IgD-negative memory B cell (primary cell): ENCODE data around the gene NYNRIN. TPM values are rescaled to one million over a fixed set of nuclear protein-coding genes. Genes with fewer than 3 reads are reported as not detected.
"Not testable (repeated sequence)": the region's sequence is repeated elsewhere in the genome, so short reads cannot be mapped to it uniquely, and the experiment has no call there.

ENCODE experiments used
- H3K27ac Mint-ChIP-seq, 3 donors: one replicate each; pipeline ENCODE4 v1.8.0; 2020 to 2022; ENCODE audit warnings: mild to moderate bottlenecking in 3 of 3, mixed read lengths in 3 of 3, moderate library complexity in 1 of 3
- H3K27me3 Mint-ChIP-seq: one replicate; pipeline ENCODE4 v1.8.0; 2021; ENCODE audit warnings: mixed read lengths
- H3K36me3 Mint-ChIP-seq: one replicate; pipeline ENCODE4 v1.8.0; 2020; ENCODE audit warnings: mild to moderate bottlenecking, mixed read lengths
- H3K4me1 Mint-ChIP-seq, 3 donors: one replicate each; pipeline ENCODE4 v1.8.0; 2020 to 2022; ENCODE audit warnings: mixed read lengths in 3 of 3, mild to moderate bottlenecking in 1 of 3
- H3K4me3 Mint-ChIP-seq, 4 donors: one replicate each; pipeline ENCODE4 v1.8.0; 2020 to 2022; ENCODE audit warnings: mild to moderate bottlenecking in 4 of 4, mixed read lengths in 4 of 4, moderate library complexity in 3 of 4
- H3K9me3 Mint-ChIP-seq, 3 donors: one replicate each; pipeline ENCODE4 v1.8.0; 2020 to 2021; ENCODE audit warnings: mixed read lengths in 3 of 3, mild to moderate bottlenecking in 1 of 3
- polyA plus RNA-seq: library from polyadenylated mRNA; unstranded; fragments of 300-500 nt; fragmentation: Illumina TruSeq; gene quantifications from one replicate; pipeline ENCODE4 v1.2.3, GENCODE V29; 2021

NYNRIN gene
- polyA plus RNA-seq, 1 donor from 2014 or later: not detected

DNA sequence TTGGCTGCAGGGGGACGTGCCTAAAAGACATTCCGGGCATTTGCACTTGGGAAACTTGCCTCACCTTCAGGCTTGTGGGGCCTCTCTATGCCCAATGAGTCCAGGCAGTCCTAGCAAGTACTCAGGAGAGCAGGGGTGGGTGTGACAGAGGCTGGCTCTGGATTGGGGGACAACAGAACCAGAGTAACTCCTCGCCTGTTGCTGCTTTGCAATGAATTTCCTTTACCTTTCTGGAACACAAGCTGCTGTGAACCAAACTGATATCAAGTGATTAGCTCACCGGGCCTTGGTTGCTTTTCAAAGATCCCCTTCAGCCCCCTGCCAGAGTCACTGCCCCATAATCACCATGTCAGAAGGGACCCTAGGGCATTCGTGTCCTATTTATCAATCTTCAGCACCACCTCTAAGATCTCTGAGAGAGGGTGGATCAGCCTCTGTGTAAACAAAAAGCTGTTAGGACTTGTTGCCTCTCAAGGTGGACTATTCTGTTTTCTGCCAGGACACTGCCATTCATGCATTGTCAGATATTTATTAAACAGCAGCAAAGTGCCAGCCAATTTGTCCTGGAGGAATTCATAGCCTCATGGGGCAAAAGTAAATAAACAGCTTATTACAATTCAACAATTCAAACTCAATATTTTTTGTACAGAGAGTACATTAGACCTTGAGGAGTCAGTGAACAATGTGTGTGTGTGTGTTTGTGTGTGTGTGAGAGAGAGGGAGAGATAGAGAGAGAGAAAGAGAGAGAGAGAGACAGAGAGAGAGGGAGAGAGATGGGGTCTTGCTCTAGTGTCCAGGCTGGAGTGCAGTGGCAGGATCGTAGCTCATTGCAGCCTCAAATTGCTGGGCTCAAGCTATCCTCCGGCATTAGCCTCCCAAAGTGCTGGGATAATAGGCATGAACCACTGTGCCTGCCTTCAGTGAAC, 19.6 kb upstream of the NYNRIN start:
- no peak overlapping the region for H3K27ac Mint-ChIP-seq
- peaks cover 2% of the 10 kb centered on the region for H3K36me3 Mint-ChIP-seq
- no peaks in the 10 kb centered on the region for H3K27me3 Mint-ChIP-seq
- H3K4me1 Mint-ChIP-seq: no peaks in the 10 kb centered on the region
- no peaks in the 10 kb centered on the region for H3K9me3 Mint-ChIP-seq
- H3K4me3 Mint-ChIP-seq: no peak overlapping the region

DNA sequence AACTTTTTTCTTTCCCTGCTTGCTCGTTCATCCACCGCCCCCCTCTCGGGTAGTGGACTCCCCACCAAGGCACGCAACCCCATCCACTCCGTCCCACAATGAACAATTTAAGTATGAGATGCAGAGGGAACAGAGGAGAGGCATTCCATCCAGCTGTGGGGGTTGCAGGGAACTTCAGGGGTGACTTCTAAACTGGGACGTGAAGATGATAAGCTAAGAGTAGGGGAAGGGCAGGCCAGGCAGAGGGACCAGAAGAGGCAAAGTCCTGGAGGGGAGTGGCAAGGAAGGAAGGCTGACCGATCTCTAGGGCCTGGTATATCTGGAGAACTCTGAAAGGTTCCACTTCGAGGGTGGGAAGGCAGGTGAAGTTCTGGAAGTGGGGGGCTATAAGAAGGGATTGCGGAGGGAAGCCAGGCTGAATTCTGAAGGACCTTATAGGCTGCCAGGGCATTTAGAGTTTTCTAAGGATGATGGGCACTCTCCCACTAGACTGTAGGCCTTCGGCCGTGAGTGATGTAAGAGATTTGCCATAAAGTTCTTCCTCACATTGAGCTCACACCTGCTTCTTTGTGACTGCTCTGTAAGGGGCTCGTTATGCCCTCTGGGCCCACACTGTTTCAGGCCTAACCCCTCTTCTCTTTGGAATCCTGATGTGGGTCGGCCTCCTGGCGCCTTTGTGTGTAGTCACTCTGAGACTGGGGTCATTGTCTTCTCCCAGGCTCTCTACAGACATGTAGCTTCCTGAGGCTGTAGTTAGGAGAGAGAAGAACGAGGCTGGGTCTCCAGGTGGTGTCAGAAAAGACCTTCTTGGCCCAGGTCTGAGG, 18.7 kb upstream of the NYNRIN start:
- Mint-ChIP-seq H3K27me3 (no peaks in the 10 kb centered on the region), H3K36me3 (peaks cover 2% of the 10 kb centered on the region), H3K27ac (peak overlapping the region in 1 of 3 donors; percentile 18), H3K4me1 (no peaks in the 10 kb centered on the region), H3K4me3 (no peak overlapping the region), H3K9me3 (no peaks in the 10 kb centered on the region)

DNA sequence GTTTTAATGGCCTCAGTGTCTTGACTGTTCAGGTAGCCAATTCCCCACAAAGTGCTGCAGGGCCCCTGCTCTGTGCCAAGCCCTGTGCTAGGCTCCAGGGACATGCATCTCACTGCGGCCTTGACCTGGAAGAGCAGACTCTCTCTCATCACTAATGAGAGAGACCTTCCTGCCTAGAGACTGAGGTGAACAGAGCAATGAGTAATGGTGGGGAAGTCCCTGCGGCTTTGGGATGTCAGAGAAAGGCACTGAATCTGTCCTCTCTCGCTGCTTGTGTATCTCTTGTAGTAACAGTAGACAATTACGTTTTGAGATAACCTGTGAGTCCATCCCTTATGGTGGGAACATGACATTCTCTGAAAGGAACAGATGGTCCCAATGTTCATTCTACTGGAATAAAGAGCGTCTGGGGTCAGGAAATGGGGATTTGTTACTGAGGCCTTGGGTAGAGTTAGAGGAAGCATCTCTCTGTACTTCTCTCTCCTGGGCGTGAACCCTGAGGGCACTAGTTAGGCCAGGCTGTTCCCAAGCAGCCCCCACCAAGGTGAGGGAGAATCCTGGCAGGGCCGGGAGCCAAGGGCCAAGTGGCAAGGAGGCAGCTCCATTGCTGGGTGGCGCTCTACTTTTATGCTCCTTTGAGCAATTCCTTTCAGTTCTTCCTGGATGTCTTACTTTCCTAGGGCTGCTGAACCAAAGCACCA, 17.3 kb upstream of the NYNRIN start:
- Mint-ChIP-seq H3K27me3 (peaks cover under 1% of the 10 kb centered on the region), H3K9me3 (no peaks in the 10 kb centered on the region), H3K36me3 (peaks cover 2% of the 10 kb centered on the region), H3K27ac (no peak overlapping the region), H3K4me1 (no peaks in the 10 kb centered on the region), H3K4me3 (no peak overlapping the region)

DNA sequence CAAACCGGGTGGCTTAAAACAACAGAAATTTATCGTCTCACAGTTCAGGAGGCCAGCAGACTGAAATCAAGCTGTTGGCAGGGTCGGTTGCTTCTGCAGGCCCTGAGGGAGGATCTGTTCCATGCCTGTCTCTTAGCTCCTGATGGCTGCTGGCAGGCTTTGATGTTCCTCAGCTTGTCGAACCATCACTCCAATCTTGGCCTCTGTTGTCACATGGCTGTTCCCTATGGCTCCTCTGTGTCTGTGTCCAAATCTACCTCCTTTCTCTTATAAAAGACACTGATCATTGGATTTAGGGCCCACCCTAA, 16.8 kb upstream of the NYNRIN start:
- Mint-ChIP-seq H3K36me3 (peaks cover 2% of the 10 kb centered on the region), H3K4me1 (no peaks in the 10 kb centered on the region), H3K9me3 (no peaks in the 10 kb centered on the region), H3K4me3 (no peak overlapping the region), H3K27me3 (peaks cover 1% of the 10 kb centered on the region), H3K27ac (no peak overlapping the region)

DNA sequence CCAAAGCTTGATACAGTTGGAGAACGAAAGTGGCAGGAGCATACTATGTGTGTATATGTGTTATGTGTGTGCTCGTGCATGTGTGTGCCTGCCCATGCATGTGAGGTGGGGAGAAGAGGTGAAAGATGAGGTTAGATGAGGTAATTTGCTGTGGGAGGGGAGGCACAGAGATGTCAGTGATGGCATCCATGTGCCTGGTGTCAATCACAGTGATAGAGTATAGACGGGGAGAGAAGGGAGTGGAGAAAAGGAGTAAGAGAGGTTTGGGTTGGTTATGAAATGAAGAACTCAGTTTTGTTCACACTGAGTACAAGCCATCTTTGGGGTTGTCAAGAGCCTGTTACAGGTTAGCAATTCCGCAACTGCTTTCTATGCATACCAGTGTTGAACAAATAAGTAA, 14.6 kb upstream of the NYNRIN start:
- peak overlapping the region in 1 of 3 donors; percentile 2 for H3K27ac Mint-ChIP-seq
- H3K9me3 Mint-ChIP-seq: peaks cover 0 to 2% (median 0%) of the 10 kb centered on the region in 3 donors
- no peaks in the 10 kb centered on the region for H3K36me3 Mint-ChIP-seq
- H3K4me3 Mint-ChIP-seq: no peak overlapping the region
- H3K4me1 Mint-ChIP-seq: no peaks in the 10 kb centered on the region
- peaks cover 3% of the 10 kb centered on the region for H3K27me3 Mint-ChIP-seq

DNA sequence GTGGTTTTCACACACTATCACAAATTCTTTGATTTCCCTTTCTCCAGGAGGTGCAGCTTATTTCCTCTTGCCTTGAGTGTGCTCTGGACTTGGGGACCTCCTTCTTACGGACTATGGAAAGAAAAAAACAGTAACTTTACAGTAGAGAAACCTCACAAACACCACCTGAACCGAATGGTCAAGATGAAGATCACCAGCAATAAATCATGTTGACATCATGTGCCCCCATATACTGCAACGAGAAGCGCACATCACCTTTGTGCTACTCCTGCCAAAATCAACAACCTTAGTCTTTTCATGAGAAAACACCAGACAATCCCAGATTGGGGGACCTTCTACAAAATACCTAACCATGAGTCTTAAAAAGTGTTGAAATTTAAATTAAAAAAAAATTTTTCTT, 13.3 kb upstream of the NYNRIN start:
- H3K4me3 Mint-ChIP-seq: no peak overlapping the region
- H3K27ac Mint-ChIP-seq: no peak overlapping the region
- no peaks in the 10 kb centered on the region for H3K4me1 Mint-ChIP-seq
- peaks cover 0 to 2% (median 0%) of the 10 kb centered on the region in 3 donors for H3K9me3 Mint-ChIP-seq
- no peaks in the 10 kb centered on the region for H3K36me3 Mint-ChIP-seq
- peaks cover 7% of the 10 kb centered on the region for H3K27me3 Mint-ChIP-seq

DNA sequence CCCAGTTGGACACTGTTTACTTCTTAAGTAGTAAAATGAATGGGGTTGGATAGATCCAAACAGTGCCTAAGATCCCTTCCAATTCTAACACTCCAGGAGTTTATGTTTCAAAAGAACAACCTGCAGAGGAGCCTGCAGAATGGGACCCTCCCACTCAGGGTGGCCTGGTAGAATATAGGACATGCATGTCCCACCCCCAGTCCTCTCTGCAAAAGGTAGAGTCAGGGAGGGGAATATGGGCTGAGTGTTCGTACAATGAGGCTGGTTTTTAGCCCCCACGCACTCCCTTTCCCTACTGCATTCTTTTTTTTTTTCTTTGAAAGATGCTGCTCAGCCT, 11.8 kb upstream of the NYNRIN start:
- H3K27ac Mint-ChIP-seq: no peak overlapping the region
- H3K36me3 Mint-ChIP-seq: no peaks in the 10 kb centered on the region

DNA sequence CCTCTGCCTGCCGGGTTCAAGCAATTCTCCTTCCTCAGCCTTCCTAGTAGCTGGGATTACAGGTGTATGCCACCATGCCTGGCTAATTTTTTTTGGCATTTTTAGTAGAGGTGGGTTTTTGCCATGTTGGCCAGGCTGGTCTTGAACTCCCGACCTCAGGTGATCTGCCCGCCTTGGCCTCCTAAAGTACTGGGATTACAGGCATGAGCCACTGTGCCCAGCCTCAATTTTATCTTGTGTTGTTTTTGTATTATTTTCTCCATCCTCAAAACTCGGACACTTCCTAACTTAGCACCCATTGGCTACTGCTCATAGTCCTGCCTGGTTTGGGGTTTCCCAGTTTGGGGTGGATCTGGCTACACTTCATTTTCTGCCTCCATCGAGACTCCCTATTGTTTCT, 11.2 kb upstream of the NYNRIN start:
- H3K4me3 Mint-ChIP-seq, H3K36me3 Mint-ChIP-seq: not testable (repeated sequence)

More for the DNA sequence above, 11.8 kb upstream of the NYNRIN start:
- Mint-ChIP-seq H3K27me3 (peaks cover 11% of the 10 kb centered on the region), H3K4me3 (no peak overlapping the region), H3K4me1 (no peaks in the 10 kb centered on the region), H3K9me3 (peaks cover 0 to 2% (median 0%) of the 10 kb centered on the region in 3 donors)

DNA sequence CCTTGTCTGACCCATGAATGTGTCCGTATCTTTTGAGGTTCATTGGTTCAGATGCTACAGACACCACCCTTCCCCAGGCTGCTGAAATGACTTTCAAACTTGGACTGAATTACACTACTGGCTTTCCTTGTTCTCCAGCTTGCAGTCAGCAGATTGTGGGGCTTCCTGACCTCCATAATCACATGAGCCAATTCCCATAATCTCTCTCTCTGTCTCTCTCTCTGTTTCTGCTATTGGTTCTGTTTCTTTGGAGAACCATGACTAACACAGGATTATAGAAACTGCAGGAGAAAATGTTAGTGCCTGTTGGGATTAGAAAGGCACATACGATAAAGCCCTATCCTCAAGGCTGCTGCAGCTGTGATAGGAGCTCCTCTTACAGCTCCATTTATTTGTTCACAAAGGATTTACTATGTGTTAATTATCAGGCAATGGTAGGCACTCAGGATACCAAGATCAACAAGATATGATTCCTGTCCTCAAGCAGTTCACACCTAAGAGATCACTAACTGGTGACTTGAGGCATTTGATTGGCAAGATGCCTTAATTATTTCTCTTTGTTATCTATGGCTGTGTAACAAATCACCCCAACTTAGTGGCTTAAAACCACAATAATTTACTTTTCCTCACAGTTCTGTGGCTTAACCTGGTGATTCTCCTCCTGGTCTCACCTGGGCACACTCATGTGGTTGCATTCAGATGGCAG, 10.2 kb upstream of the NYNRIN start:
- Mint-ChIP-seq H3K27me3 (peaks cover 16% of the 10 kb centered on the region), H3K4me3 (no peak overlapping the region), H3K27ac (no peak overlapping the region), H3K36me3 (no peaks in the 10 kb centered on the region), H3K4me1 (peaks cover 0 to 1% (median 0%) of the 10 kb centered on the region in 3 donors), H3K9me3 (peaks cover 0 to 2% (median 0%) of the 10 kb centered on the region in 3 donors)

More for the DNA sequence above, 11.2 kb upstream of the NYNRIN start:
- H3K27ac Mint-ChIP-seq, H3K9me3 Mint-ChIP-seq, H3K4me1 Mint-ChIP-seq: not testable (repeated sequence)
- H3K27me3 Mint-ChIP-seq: peaks cover 13% of the 10 kb centered on the region

DNA sequence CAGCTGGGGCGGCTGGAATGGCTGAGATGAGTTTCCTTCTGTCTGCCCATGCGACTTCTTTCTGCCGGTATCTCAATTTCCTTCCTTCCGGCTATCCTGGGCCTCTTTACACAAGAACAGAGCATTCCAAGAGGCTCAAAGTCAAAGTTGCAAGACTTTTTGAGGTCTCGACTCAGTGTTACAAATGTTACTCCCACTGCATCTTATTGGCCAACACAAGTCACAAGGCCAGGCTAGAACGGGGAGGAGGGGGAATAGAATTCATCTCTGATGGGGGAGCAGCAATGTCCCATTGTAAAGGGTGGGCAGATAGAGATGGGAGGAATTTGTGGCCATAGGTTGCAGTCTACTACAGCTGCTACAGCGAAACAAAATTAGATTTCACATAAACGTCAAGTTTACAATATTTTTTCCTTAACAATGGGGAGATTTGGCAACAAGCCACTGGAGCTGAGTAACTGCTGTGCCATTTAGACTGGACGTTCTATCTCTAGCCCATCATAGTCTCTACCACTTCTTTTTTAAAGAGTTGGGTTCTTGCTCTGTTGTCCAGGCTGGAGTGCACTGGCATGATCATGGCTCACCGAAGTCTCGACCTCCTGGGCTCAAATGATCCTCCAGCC, 9.5 kb upstream of the NYNRIN start:
- no peak overlapping the region for H3K27ac Mint-ChIP-seq
- H3K27me3 Mint-ChIP-seq: peaks cover 17% of the 10 kb centered on the region
- H3K9me3 Mint-ChIP-seq: peaks cover 0 to 2% (median 0%) of the 10 kb centered on the region in 3 donors
- no peaks in the 10 kb centered on the region for H3K36me3 Mint-ChIP-seq
- H3K4me1 Mint-ChIP-seq: peaks cover 0 to 1% (median 0%) of the 10 kb centered on the region in 3 donors
- H3K4me3 Mint-ChIP-seq: no peak overlapping the region

DNA sequence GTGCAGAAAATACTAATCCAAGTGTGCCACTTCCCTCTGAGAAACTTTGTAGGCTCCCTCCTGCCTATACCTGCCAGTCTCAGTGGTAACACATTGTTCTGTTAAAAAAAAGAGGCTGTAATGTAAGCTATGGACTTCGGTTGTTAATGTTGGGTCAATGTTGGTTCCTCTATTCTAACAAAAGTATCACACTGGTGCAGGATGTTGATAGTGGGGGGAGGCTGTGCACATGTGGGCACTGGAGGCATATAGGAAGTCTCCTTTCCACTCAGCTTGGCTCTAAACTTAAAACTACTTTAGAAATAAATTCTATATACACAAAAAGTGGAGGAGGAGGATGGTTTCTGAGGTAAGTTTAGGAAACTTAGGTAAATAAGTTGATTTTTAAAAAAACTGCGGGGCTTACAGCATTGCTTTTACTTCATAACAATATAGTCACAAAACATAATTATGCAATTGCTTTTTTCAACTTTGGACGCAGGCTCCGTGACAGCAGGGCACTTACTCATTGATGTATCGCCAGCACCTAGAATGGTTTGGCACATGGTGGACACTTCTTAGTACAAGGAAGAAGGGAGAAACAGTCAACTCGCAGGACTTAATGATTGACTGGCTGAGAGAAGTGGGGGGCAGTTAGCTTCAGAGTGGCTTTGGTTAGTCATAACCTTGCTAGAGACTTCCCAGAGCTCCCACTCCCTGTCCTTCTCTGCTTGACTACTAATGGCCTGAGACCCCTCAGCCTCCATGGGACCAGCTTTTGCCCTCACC, 7.9 kb upstream of the NYNRIN start:
- Mint-ChIP-seq H3K9me3 (peaks cover 0 to 2% (median 0%) of the 10 kb centered on the region in 3 donors), H3K27me3 (peaks cover 17% of the 10 kb centered on the region), H3K4me1 (peaks cover 0 to 1% (median 0%) of the 10 kb centered on the region in 3 donors), H3K36me3 (no peaks in the 10 kb centered on the region), H3K4me3 (no peak overlapping the region), H3K27ac (no peak overlapping the region)

DNA sequence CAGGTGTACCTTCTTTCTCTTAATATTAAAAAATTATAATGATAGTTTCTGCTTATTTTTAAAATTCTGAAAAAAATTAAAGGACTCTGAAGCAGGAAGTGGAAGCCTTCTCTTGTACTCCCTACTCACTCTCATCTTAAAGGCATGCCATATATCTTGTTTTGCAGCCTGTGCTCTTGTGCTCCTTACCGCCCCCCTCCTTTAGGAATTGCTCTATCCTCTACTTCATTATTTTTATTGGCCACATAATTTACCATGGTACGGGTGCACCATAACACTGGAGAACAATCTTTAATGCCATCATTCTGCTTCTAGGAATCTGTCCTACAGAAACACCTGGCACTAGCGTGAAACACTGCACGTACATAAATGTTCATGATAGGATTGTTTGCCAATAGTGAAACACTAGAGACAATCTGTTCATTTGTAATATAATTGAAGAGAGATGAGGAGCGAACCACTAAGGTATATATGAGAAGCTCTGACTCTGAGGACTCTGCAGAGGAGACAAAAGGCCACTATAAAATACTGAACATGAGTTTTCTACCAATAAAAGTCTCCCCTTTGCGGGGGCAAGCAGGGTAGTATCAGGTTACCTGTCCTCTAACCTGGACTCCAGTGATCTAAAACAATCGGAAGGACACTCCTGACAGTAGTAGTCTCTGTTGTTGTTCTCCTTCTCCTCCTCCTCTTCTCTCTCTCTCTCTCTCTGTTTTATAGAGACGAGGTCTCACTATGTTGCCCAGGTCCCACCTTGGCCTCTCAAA, 6.3 kb upstream of the NYNRIN start:
- Mint-ChIP-seq H3K9me3 (peaks cover 0 to 2% (median 0%) of the 10 kb centered on the region in 3 donors), H3K4me3 (no peak overlapping the region), H3K4me1 (peaks cover 0 to 4% (median 1%) of the 10 kb centered on the region in 3 donors), H3K27me3 (peaks cover 15% of the 10 kb centered on the region), H3K36me3 (no peaks in the 10 kb centered on the region), H3K27ac (no peak overlapping the region)

DNA sequence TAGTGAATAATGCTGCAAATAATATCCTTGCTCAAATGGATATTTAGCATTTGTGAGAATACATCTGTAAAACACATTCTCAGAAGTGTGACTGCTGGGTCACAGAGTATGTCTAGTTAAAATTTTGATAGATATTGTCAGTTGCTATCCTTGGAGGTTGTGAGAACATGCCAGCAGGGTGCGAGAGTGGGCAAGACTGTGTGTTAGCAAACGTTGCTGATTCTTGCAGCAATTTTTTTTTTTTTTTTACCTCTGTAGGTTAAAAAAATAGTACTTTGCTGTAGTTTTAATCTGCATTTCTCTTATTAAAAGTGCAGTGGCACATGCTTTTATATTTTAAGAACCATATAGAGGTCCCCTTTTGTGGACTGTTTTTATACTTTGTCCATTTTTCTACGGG, 4.5 kb upstream of the NYNRIN start:
- peaks cover 0 to 4% (median 1%) of the 10 kb centered on the region in 3 donors for H3K4me1 Mint-ChIP-seq
- peaks cover 12% of the 10 kb centered on the region for H3K27me3 Mint-ChIP-seq

More for the DNA sequence above, 4.5 kb upstream of the NYNRIN start:
- no peak overlapping the region for H3K27ac Mint-ChIP-seq
- no peaks in the 10 kb centered on the region for H3K36me3 Mint-ChIP-seq
- H3K9me3 Mint-ChIP-seq: no peaks in the 10 kb centered on the region
- no peak overlapping the region for H3K4me3 Mint-ChIP-seq
